ENCODE data around the gene SEPSECS. TPM values are rescaled to one million over a fixed set of nuclear protein-coding genes. Genes with fewer than 3 reads are reported as not detected.

Gene SEPSECS
- total and polyA plus RNA-seq, 2 of the 13 experiments (the other 11 are each of a cell fraction or from before 2014, with no cell fraction given), result 9.4 to 14.3 TPM

DNA sequence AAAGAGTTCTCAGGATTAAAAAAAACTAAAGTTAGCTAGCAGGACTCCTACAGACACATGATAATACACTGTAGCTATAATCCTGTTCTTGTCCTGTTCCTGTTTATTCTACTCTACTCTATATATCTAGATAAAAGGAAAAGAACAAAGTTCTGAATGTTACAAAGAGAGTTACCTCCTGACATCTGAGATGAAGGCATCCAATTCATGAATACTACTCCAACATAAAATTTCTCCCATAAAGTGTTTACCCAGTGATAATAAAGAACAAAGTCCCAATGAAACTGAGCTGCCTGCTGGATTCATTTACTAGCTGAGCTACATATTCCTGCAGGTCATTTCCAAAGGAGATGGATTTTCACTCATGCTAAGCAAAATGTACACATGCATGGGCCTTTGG, 27.1 kb downstream of the SEPSECS start (continued):
- TF ChIP-seq, protein P1, sequence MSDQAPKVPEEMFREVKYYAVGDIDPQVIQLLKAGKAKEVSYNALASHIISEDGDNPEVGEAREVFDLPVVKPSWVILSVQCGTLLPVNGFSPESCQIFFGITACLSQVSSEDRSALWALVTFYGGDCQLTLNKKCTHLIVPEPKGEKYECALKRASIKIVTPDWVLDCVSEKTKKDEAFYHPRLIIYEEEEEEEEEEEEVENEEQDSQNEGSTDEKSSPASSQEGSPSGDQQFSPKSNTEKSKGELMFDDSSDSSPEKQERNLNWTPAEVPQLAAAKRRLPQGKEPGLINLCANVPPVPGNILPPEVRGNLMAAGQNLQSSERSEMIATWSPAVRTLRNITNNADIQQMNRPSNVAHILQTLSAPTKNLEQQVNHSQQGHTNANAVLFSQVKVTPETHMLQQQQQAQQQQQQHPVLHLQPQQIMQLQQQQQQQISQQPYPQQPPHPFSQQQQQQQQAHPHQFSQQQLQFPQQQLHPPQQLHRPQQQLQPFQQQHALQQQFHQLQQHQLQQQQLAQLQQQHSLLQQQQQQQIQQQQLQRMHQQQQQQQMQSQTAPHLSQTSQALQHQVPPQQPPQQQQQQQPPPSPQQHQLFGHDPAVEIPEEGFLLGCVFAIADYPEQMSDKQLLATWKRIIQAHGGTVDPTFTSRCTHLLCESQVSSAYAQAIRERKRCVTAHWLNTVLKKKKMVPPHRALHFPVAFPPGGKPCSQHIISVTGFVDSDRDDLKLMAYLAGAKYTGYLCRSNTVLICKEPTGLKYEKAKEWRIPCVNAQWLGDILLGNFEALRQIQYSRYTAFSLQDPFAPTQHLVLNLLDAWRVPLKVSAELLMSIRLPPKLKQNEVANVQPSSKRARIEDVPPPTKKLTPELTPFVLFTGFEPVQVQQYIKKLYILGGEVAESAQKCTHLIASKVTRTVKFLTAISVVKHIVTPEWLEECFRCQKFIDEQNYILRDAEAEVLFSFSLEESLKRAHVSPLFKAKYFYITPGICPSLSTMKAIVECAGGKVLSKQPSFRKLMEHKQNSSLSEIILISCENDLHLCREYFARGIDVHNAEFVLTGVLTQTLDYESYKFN (CRISPR knock-in tag; conservative IDR thresholded peaks at IDR 0.05), result peak; percentile 61
- peak; percentile 25; the same call in 1 of the 2 replicates for TF ChIP-seq TCF7 (IDR thresholded peaks at IDR 0.05; ENCODE audit: low read depth)
- no peak for TF ChIP-seq ZNF513 (CRISPR knock-in tag; conservative IDR thresholded peaks at IDR 0.05)
- TF ChIP-seq MLX (CRISPR knock-in tag; IDR thresholded peaks at IDR 0.05), result peak; percentile 23; the same call in 1 of the 2 replicates
- TF ChIP-seq, protein P2, sequence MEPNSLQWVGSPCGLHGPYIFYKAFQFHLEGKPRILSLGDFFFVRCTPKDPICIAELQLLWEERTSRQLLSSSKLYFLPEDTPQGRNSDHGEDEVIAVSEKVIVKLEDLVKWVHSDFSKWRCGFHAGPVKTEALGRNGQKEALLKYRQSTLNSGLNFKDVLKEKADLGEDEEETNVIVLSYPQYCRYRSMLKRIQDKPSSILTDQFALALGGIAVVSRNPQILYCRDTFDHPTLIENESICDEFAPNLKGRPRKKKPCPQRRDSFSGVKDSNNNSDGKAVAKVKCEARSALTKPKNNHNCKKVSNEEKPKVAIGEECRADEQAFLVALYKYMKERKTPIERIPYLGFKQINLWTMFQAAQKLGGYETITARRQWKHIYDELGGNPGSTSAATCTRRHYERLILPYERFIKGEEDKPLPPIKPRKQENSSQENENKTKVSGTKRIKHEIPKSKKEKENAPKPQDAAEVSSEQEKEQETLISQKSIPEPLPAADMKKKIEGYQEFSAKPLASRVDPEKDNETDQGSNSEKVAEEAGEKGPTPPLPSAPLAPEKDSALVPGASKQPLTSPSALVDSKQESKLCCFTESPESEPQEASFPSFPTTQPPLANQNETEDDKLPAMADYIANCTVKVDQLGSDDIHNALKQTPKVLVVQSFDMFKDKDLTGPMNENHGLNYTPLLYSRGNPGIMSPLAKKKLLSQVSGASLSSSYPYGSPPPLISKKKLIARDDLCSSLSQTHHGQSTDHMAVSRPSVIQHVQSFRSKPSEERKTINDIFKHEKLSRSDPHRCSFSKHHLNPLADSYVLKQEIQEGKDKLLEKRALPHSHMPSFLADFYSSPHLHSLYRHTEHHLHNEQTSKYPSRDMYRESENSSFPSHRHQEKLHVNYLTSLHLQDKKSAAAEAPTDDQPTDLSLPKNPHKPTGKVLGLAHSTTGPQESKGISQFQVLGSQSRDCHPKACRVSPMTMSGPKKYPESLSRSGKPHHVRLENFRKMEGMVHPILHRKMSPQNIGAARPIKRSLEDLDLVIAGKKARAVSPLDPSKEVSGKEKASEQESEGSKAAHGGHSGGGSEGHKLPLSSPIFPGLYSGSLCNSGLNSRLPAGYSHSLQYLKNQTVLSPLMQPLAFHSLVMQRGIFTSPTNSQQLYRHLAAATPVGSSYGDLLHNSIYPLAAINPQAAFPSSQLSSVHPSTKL (CRISPR knock-in tag; IDR thresholded peaks at IDR 0.05), result peak; percentile 16; the same call in 1 of the 2 replicates
- TF ChIP-seq NR2F6 (IDR thresholded peaks at IDR 0.05), result 0 out of 2 replicates have a peak, but pooled peaks have one; percentile 13
- no peak for TF ChIP-seq NR2F6 (CRISPR knock-in tag; IDR thresholded peaks at IDR 0.05)
- TF ChIP-seq, protein P3, sequence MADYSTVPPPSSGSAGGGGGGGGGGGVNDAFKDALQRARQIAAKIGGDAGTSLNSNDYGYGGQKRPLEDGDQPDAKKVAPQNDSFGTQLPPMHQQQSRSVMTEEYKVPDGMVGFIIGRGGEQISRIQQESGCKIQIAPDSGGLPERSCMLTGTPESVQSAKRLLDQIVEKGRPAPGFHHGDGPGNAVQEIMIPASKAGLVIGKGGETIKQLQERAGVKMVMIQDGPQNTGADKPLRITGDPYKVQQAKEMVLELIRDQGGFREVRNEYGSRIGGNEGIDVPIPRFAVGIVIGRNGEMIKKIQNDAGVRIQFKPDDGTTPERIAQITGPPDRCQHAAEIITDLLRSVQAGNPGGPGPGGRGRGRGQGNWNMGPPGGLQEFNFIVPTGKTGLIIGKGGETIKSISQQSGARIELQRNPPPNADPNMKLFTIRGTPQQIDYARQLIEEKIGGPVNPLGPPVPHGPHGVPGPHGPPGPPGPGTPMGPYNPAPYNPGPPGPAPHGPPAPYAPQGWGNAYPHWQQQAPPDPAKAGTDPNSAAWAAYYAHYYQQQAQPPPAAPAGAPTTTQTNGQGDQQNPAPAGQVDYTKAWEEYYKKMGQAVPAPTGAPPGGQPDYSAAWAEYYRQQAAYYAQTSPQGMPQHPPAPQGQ (CRISPR knock-in tag; IDR thresholded peaks at IDR 0.05; ENCODE audit: borderline replicate concordance), result no peak
- peak; percentile 37; the same call in 1 of the 2 replicates for TF ChIP-seq HNF4A (CRISPR knock-in tag; IDR thresholded peaks at IDR 0.05)
- TF ChIP-seq EP300 (IDR thresholded peaks at IDR 0.05; ENCODE audit: low read depth in 2 of 2, low read length in 2 of 2), result 0 out of 4 replicates have a peak, but pooled peaks of 1 of the 2 experiments have one; percentile 6
- no peak for TF ChIP-seq EP300 (CRISPR knock-in tag; IDR thresholded peaks at IDR 0.05; ENCODE audit: borderline replicate concordance)
- TF ChIP-seq ZNF709 (CRISPR knock-in tag; IDR thresholded peaks at IDR 0.05), result no peak
- peak; percentile 14; the same call in 1 of the 2 replicates for TF ChIP-seq HDAC2 (CRISPR knock-in tag; IDR thresholded peaks at IDR 0.05)
- TF ChIP-seq SIX1 (CRISPR knock-in tag; IDR thresholded peaks at IDR 0.05; ENCODE audit: borderline replicate concordance), result peak; percentile 60; the same call in 1 of the 2 replicates
- peak; percentile 21; the same call in 1 of the 2 replicates for TF ChIP-seq RCOR2 (CRISPR knock-in tag; IDR thresholded peaks at IDR 0.05)
- TF ChIP-seq SOX6 (IDR thresholded peaks at IDR 0.05), result no peak
- peak; percentile 25; the same call in 1 of the 2 replicates for TF ChIP-seq SOX6 (CRISPR knock-in tag; IDR thresholded peaks at IDR 0.05)
- TF ChIP-seq FOXA3 (CRISPR knock-in tag; IDR thresholded peaks at IDR 0.05), result 0 out of 2 replicates have a peak, but pooled peaks have one; percentile 12
- TF ChIP-seq ZNF230 (CRISPR knock-in tag; IDR thresholded peaks at IDR 0.05), result no peak
